PC-3 (cell line): ENCODE measurements around the gene PKP3. TPM values are rescaled to one million over a fixed set of nuclear protein-coding genes. Genes with fewer than 3 reads are reported as not detected.

Experiments used
- ATAC-seq: fragments of 200-7000 bp; cut with Tn5 transposase; 2 replicates; pipeline ENCODE4 v1.9.1; 2020; ENCODE audit warnings: mild to moderate bottlenecking, moderate library complexity
- BruUV-seq: library from RNA; stranded (reverse); fragments of 400-500 nt; replicated peaks from 2 replicates; lab custom pipeline; 2021; lab: Mats Ljungman, UMichigan
- CTCF ChIA-PET: fragments of 300-600 bp; sonication (Branson Sonifier 250); formaldehyde crosslinking; loops from one replicate; lab custom pipeline; 2022; ENCODE audit warnings: antibody characterized with exemption; lab: Charles Lee
- POLR2A ChIA-PET: fragments of 300-600 bp; sonication (Branson Sonifier 250); formaldehyde crosslinking; loops from one replicate; lab custom pipeline; 2022; ENCODE audit warnings: antibody characterized with exemption; ENCODE audit not compliant: unreplicated experiment; lab: Charles Lee
- DNase-seq: peaks from one replicate; pipeline ENCODE4 v3.0.0-alpha.2; 2015
- H2AFZ ChIP-seq: fragments of 300-600 bp; sonication (generic); 2 replicates; pipeline ENCODE4 v1.6.0; 2016; ENCODE audit warnings: antibody characterized with exemption, low read length
- H3F3A ChIP-seq: fragments of 300-600 bp; sonication (generic); one replicate; pipeline ENCODE4 v1.6.0; 2017; ENCODE audit warnings: antibody characterized with exemption, low read length, control low read depth, mild to moderate bottlenecking; ENCODE audit not compliant: unreplicated experiment
- H3K27ac ChIP-seq: fragments of 300-600 bp; sonication (generic); 2 replicates; pipeline ENCODE4 v1.5.1; 2016; ENCODE audit warnings: mild to moderate bottlenecking, low read length
- H3K27me3 ChIP-seq: fragments of 300-600 bp; sonication (generic); 2 replicates; pipeline ENCODE4 v1.6.1; 2016; ENCODE audit warnings: low read length, mixed read lengths
- H3K36me3 ChIP-seq: fragments of 300-600 bp; sonication (generic); 2 replicates; pipeline ENCODE4 v1.6.1; 2016; ENCODE audit warnings: low read depth, mixed run types, low read length, mixed read lengths
- H3K4me1 ChIP-seq: fragments of 300-600 bp; sonication (generic); 2 replicates; pipeline ENCODE4 v1.5.1; 2016; ENCODE audit warnings: low read length; ENCODE audit not compliant: insufficient read depth
- H3K4me2 ChIP-seq: fragments of 300-600 bp; sonication (generic); 2 replicates; pipeline ENCODE4 v1.6.0; 2016; ENCODE audit warnings: low read length
- H3K4me3 ChIP-seq: fragments of 300-600 bp; sonication (generic); 2 replicates; pipeline ENCODE4 v1.5.1; 2016; ENCODE audit warnings: mild to moderate bottlenecking, low read length, mixed read lengths
- H3K79me2 ChIP-seq: fragments of 300-600 bp; sonication (generic); 2 replicates; pipeline ENCODE4 v1.6.1; 2017; ENCODE audit warnings: low read length, mixed read lengths
- H3K9ac ChIP-seq: fragments of 300-600 bp; sonication (generic); 2 replicates; pipeline ENCODE4 v1.6.0; 2016; ENCODE audit warnings: mild to moderate bottlenecking, low read length
- H3K9me2 ChIP-seq: fragments of 300-600 bp; sonication (generic); replicated peaks from 2 replicates; pipeline ENCODE4 v1.6.1; 2016; ENCODE audit warnings: mixed run types, low read length, mixed read lengths
- H3K9me3 ChIP-seq: fragments of 300-600 bp; sonication (generic); 2 replicates; pipeline ENCODE4 v1.6.1; 2016; ENCODE audit warnings: low read length, mixed read lengths
- H4K20me1 ChIP-seq: fragments of 300-600 bp; sonication (generic); 2 replicates; pipeline ENCODE4 v1.6.1; 2016; ENCODE audit warnings: low read length, mixed read lengths
- EZH2 ChIP-seq: fragments of 300-600 bp; sonication (generic); IDR thresholded peaks from one replicate; pipeline ENCODE4 v1.6.1; 2017; ENCODE audit warnings: antibody characterized with exemption, mild to moderate bottlenecking, low read length; ENCODE audit not compliant: unreplicated experiment
- EZH2phosphoT487 ChIP-seq: fragments of 300-600 bp; sonication (generic); IDR thresholded peaks from 2 replicates; pipeline ENCODE4 v1.6.1; 2018; ENCODE audit warnings: mild to moderate bottlenecking, antibody characterized with exemption, low read length, borderline replicate concordance
- intact Hi-C: fragments of 100-400 bp; cut with micrococcal nuclease; formaldehyde crosslinking; loops from 2 replicates; pipeline ENCODE4 v1.9.0; 2023
- total RNA-seq: library from RNA; depleted of rRNA; stranded (reverse); fragments of >200 nt; gene quantifications from 2 replicates; pipeline ENCODE4 v1.2.3, GENCODE V29; 2014
- TF ChIP-seq, protein P1 (sequence below): fragments of 300-600 bp; sonication (generic); conservative IDR thresholded peaks from 2 replicates; pipeline ENCODE4 v1.5.1; 2017; ENCODE audit warnings: antibody characterized with exemption, low read depth, mild to moderate bottlenecking, low read length

The PKP3 gene
- total RNA-seq, 1 experiment from 2014 or later, result 218 TPM

GRCh38 chr11:364991-365725, 28.9 kb upstream of the PKP3 start:
- Histone ChIP-seq H3K27ac (no peak overlapping the region), H3K27me3 (no peaks in the 10 kb centered on the region), H3K9me2 (no peaks in the 10 kb centered on the region), H3K4me1 (peaks cover 9% of the 10 kb centered on the region; the same call in 1 of the 2 replicates), H3K9me3 (no peaks in the 10 kb centered on the region), H3K4me2 (no peak overlapping the region), H4K20me1 (no peaks in the 10 kb centered on the region), H2AFZ (no peak overlapping the region), H3K9ac (no peak overlapping the region), H3F3A (no peaks in the 10 kb centered on the region), H3K79me2 (peaks cover 2% of the 10 kb centered on the region), H3K4me3 (no peak overlapping the region), H3K36me3 (no peaks in the 10 kb centered on the region)
- DNase-seq (no peak), ATAC-seq (no peak)
- ChIA-PET POLR2A (interaction anchor here (0.6 kb wide), 1 partner anchor 50 kb away, joined by 4 read pairs; no protein-coding TSS in a partner anchor), CTCF (no interaction called here)
- TF ChIP-seq EZH2phosphoT487 (no peak), EZH2 (no peak)
- TF ChIP-seq, protein P1, sequence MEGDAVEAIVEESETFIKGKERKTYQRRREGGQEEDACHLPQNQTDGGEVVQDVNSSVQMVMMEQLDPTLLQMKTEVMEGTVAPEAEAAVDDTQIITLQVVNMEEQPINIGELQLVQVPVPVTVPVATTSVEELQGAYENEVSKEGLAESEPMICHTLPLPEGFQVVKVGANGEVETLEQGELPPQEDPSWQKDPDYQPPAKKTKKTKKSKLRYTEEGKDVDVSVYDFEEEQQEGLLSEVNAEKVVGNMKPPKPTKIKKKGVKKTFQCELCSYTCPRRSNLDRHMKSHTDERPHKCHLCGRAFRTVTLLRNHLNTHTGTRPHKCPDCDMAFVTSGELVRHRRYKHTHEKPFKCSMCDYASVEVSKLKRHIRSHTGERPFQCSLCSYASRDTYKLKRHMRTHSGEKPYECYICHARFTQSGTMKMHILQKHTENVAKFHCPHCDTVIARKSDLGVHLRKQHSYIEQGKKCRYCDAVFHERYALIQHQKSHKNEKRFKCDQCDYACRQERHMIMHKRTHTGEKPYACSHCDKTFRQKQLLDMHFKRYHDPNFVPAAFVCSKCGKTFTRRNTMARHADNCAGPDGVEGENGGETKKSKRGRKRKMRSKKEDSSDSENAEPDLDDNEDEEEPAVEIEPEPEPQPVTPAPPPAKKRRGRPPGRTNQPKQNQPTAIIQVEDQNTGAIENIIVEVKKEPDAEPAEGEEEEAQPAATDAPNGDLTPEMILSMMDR, result no peak
- intact Hi-C loops, result no loop called here
- no TSS peak for BruUV-seq

DNA sequence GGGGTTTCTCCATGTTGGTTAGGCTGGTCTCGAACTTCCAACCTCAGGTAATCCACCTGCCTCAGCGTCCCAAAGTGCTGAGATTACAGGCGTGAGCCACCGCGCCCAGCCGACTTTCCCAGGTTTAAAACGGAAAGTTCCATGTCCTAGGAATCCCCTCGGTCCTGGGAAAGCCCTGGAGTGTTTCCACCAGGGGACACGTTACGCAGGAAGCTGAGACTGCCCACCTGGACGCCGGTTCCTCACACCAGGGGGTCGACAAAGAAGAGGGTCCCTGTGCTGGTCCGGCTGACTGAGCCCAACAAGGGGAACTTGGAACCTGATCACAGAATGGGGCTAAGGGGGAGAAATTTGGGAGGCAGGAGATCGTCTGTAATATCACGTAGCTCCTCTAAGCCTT, 28.2 kb upstream of the PKP3 start:
- DNase-seq, result no peak
- CTCF ChIA-PET, result no interaction called here
- ATAC-seq, result no peak
- POLR2A ChIA-PET, result no interaction called here
- H3K79me2 ChIP-seq, result peaks cover 9% of the 10 kb centered on the region
- H3K27ac ChIP-seq, result no peak overlapping the region
- H3K4me1 ChIP-seq, result peaks cover 9% of the 10 kb centered on the region; the same call in 1 of the 2 replicates
- H2AFZ ChIP-seq, result no peak overlapping the region
- no TSS peak for BruUV-seq
- TF ChIP-seq, protein P1, result no peak
- TF ChIP-seq EZH2phosphoT487, result no peak
- TF ChIP-seq EZH2, result no peak
- H3K4me2 ChIP-seq, result no peak overlapping the region
- no peak overlapping the region for H3K4me3 ChIP-seq
- no peaks in the 10 kb centered on the region for H3K9me3 ChIP-seq
- intact Hi-C loops, result no loop called here
- H3K27me3 ChIP-seq, result no peaks in the 10 kb centered on the region
- no peaks in the 10 kb centered on the region for H3K9me2 ChIP-seq
- no peak overlapping the region for H3K9ac ChIP-seq
- H3K36me3 ChIP-seq, result no peaks in the 10 kb centered on the region
- H4K20me1 ChIP-seq, result no peaks in the 10 kb centered on the region
- no peaks in the 10 kb centered on the region for H3F3A ChIP-seq
